ENCODE results near the gene CD34.
"Not testable (repeated sequence)": the region's sequence is repeated elsewhere in the genome, so short reads cannot be mapped to it uniquely, and the experiment has no call there.

Gene CD34

DNA sequence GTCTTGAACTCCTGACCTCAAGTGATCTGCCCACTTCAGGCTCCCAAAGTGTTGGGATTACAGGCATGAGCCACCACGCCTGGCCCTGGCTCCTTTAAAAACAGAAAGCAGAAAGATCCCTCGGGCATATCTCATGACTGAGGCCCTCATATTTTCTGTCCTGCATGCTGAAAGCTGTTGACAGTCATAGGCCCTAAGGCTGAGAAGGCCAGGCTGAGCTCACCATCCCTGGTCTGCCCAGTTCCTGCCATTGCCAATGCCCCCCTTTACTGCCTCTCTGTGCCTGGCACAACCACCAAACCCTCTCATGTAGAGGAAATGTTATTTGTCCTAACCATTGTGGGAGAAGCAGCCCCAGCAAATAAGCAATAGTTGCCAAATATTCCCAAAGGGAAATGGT is 12.7 kb downstream of the CD34 start:
- DNase-seq (ENCODE audit: low read depth), result no peak

DNA sequence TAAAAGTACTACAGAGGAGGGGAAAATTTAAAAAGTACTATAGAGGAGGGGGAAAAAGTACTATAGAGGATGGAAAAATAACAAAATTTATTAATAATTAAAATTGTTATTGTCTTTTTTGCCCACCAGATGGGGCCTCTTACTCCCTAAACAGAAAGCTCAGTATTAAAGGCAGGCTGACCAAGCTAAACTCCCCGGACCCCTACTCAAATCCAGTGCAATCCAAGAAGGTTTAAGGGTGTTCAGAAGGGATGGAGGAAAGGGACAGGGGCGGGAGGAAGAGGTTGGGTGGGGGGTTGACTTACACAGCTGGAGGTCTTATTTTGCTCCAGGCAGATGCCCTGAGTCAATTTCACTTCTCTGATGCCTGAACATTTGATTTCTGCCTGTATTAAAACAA is 13.7 kb downstream of the CD34 start:
- DNase-seq (ENCODE audit: low read depth), result no peak

DNA sequence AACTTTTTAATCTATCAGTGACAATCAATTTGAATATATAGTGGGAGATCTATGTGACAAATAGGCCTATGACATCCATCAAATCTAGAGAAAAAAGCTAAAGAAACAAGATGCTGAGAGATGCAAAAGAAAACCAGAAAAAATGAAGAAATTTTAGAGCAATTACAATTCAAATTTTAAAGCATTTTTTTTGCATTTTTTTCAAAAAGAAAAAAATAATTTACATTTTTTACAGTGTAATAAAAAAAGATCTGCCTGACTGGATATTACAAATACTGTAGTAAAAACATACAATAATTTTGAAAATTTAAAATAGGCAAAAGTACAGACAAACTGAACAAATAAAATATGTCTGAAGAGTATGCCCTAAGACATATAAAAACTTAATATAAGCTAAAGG is 14.4 kb downstream of the CD34 start:
- DNase-seq (ENCODE audit: low read depth), result no peak

DNA sequence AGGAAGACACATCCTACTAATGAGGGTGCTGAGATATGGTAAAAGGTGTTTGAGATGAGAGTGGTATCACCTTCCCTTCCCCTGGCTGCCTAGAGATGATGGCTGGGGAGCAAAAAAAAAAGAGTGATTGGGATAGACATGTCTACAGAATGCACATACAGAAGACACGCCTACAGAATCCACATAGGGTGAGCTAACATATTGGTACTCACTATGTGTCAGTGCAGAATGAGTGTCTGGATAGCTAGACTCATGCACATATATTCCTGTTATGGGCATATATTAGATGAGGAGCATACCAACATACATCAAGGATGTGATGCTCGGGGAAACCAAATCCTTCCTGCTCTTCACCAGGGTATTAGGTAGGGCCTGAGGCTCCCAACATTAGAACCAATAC is 16.2 kb downstream of the CD34 start:
- DNase-seq (ENCODE audit: low read depth), result no peak

DNA sequence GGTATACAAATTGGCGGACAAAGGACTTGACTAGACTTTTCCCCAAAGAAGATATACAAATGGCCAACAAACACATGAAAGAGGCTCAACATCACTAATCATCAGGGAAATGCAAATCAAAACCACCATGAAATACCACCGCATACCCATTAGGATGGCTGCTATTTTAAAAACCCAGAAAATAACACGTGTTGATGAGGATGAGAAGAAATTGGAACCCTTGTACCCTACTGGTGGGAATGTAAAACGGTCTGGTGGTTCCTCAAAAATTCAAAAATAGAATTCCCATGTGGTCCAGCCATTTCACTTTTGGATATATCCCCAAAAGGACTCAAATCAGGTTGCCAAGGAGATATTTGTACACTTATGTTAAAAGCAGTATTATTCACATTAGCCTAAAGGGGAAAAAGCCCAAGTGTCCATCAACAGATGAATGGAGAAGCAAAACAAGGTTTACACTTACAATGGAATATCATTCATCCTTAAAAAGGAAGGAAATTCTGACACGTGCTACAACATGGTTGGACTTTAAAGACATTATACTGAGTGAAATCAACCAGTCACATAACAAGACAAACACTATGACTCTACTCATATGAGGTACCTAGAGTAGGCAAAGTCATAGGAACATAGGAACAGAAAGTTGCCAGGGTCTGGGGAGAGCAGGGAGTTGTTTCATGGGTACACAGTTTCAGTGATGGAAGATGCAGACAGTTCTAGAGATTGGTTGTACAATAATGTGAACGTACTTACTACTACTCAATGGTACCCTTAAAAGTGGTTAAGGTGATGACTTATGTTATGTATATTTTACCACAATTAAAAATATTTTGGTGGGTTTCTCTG is 17.0 kb downstream of the CD34 start:
- DNase-seq (ENCODE audit: low read depth), result no peak

DNA sequence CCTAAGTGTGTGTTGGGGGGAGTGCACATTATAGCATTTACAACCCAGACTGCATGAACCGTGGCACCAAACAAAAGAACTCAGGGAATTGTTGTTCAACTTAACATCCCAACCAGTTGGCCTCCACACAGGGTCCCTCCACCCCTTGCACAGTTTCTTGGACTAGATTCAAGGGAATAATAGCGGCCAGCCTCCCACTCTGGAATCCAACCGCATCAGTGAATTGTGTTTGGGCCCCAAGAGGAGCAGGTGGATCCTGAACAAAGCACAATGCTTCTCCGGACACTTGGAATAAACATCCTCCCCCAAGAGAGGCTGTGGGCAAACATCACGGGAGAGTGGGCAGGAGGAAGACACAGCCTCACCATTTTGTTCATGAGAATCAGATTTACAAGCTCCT is 18.2 kb downstream of the CD34 start:
- no peak for DNase-seq (ENCODE audit: low read depth)

DNA sequence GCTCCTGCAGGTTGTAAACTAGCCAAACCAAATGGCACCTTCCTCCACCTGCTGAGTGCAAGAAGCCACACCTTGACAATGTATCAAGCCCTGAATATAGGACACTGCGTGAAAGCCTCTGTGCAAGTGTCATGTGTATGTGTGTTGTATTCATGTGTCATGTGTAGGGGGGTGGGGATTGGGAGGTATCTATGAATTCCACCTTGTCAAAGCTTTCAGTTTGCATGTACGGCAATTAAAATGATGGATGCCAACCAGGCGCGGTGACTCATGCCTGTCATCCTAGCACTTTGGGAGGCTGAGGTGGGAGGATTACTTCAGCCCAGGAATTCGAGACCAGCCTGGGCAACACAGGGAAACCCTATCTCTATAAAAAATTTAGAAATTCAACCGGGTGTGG is 19.8 kb downstream of the CD34 start:
- DNase-seq (ENCODE audit: low read depth), result no peak

DNA sequence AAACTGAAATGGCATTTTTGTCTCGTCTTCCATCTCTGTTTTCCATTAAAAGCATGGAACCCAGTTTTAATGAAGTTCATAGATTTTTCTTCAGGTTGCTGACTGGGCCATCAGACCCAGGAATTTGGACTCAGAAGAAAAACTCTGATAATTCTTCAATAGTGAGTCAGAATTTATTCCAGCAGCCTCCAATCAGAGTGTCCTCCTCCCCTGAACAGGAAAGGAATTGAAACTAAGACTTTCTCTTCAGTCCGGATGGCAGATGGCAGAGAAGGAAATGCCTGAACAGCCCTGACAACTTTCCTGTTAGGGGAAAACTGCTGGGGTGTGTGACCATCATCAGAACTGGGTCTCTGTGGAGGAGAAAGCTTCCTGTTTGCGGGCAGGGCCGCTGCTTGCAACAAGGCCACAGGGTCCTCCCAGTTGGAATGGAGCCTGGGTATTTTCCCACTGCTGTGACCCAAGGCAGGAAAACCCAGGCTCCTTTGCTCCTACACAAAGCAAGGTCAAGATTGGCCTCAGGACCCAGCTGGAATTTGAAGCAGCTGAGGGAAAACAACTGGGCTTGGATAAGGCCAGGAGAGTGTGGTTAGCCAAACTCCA is 20.7 kb downstream of the CD34 start:
- DNase-seq (ENCODE audit: low read depth), result peak; percentile 79

DNA sequence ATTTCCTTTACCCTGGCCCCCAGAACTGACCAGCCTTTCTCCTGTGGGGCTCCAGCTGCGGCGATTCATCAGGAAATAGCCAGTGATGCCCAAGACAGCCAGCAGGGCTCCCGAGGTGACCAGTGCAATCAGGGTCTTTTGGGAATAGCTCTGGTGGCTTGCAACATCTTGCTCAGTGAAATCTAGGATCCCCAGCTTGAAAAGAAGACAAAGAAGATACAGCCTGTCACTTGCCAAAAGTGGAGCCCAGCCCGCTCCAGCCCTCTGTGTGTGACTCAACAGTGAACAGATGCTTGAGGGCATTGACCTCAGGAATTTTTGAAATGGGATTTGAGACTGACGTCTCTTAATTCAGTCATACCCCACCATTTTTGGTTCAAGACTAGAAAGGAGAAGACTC is 22.3 kb downstream of the CD34 start:
- peak; percentile 18 for DNase-seq (ENCODE audit: low read depth)

DNA sequence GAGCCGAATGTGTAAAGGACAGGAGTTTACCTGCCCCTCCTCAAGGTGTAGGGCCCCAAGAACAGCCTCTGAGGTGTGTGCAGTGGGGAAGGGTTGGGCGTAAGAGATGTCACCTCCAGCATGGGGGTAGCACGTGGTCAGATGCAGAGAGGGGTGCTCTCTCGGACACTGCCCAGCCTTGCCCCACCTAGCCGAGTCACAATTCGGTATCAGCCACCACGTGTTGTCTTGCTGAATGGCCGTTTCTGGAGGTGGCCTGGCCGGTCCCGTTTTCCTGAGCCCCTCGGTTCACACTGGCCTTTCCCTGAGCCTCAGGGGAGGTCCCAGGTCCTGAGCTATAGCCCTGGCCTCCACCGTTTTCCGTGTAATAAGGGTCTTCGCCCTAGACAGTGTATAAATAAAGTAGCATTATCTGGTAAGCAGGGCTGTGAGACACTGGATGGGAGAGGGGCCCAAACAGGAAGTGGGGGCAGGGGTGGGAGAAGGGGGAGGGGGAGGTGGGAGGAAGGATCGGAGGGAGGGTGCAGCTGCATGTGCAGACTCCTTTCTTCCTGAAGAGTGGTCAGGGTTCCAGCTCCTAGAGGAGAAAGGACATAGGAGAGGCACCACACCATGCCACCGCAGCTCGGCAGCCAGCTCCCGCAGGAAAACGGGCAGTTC is 23.3 kb downstream of the CD34 start:
- no peak for DNase-seq (ENCODE audit: low read depth)

DNA sequence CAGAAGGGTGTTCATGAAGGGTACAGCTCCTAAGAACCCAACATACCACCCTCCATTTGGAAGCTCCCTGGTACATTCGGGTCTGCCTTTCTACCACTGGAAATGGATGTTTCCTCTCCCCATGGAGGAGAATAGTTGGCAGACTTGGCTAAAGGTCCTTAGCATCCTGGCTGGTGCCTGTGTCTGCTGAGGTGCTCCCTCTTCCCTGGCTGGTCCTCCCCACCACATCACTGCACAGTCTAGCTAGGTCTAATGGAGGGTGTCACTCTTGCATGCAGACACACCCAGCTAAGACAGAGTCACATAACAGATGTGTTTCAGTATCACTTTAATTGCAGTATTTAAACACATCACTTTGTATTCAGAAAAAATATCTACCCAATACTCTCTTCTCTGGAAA is 24.7 kb downstream of the CD34 start:
- DNase-seq (ENCODE audit: low read depth), result no peak

DNA sequence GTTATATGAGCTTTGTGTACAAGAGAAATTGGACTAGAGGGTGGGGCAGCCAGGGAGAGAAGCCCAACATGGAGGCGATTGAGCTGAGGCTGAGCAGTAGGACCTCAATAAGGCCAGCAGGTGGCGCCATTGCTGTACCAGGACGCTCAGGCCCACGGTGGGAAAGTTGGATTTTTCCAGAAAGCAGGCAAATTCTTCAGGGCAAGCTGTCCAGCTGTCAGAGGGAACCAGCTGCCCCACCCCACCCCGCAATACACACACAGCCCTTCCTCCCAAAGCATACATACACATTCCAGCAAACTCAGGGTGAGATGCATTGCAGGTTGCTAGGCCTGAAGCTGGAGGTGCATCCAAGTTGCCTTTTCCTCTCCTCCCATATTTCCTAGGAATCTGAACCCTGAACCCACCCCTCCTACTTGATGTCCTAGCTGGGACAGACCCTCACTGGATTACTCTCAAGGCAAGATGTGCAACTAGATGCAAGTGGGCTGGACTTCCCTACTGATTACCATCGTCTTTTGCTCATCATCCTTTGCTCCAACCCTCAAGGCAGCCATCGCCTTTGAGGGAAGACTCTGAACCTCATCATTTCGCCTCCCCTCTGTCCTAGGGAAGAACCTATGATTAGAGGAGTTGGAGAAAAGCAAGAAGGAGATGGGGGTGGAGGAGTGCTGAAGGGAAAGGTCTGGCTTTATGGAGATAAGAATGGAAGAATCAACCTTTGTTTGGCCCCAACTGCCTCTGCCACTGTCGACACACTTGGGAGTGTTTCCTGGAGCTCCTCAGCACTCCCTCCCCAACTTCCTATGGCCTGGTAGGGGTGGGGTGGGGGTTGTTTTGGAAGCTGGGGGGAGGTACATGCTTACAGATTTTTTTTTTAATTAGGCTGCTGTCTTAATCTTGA is 25.5 kb downstream of the CD34 start:
- DNase-seq (ENCODE audit: low read depth), result peak; percentile 68

DNA sequence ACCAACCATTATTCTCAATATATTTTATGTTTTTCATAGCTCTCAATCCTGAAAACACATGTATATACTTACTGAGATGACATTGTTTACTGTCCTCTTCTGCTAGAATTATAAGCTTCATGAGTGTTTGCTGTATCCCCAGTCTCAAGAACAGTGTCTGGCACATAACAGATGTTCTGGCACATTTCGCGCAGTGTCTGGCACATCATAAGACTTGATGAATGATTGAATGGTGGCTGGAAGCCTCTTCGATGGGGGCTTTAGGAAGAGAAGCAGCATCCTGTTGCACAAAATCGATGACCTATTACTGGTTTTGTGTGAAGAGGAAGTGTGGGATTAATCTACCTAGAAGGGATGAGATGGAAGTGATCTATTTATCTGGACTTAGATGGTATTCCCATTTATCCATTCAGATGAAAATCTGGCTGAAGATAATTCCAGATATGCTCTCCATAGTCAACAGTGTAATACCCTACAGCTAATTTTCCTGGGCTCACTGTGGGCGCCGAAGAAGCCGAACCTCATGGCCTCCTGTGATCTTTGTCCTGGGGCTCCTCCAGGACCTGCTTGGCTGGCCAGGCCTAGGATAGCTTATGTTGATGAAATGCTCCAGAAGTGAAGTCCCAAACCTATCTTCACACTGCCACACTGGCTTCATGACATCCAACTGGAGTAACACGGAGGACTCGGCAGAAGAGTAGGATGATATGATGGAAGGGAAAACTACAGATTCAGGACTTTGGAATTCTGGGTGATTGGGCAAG is 26.5 kb downstream of the CD34 start:
- no peak for DNase-seq (ENCODE audit: low read depth)

DNA sequence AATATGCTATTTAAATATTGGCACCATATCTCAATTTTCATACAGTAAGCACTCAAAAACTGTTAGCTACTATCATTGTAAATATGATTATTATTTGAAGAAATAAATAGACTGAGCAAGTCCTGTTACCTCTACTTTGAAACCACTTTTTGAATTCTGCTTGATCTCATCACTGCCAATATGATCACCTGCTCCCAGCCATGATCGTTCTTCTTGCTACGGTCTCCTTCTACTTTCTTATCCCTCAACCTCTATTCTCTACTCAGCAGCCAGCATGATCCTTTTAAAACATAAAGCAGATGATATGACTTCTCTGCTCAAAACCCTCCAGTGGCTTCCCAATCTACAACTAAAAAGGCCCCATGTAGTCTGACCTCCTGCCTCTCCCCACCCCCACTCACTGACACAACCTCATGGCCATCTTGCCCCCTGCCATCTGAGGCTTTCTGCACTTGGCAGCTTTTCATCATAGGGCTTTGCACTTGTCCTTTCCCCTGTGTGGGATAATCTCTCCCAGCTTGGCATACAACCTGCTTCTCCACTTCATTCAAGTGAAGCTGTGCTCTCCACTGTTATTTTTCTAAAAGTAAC is 27.2 kb downstream of the CD34 start:
- no peak for DNase-seq (ENCODE audit: low read depth)

DNA sequence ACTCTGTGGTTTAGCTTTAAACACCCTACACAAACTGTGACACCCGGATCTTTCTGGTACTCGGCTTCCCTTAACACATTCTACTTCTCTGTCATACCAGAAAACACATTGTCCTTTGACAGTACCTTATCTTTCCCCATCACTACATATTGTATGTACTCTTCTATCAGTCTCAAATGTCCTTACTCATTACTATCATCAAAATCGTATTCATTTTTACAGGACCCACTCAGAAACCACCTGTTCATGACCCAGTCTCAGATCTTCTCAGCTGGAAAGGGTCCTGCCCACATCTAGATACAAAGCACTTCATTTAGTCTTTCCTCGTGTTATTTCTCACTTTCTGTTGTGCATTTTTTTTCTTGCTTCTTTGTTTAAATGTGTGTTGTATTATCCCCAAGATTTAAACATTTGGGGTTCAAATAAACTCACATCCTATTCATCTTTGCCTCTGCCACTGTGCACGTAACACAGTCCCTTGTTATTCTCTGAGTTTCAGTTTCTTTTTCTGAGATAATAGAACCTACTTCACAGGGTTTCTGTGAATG is 27.7 kb downstream of the CD34 start:
- DNase-seq (ENCODE audit: low read depth), result no peak

DNA sequence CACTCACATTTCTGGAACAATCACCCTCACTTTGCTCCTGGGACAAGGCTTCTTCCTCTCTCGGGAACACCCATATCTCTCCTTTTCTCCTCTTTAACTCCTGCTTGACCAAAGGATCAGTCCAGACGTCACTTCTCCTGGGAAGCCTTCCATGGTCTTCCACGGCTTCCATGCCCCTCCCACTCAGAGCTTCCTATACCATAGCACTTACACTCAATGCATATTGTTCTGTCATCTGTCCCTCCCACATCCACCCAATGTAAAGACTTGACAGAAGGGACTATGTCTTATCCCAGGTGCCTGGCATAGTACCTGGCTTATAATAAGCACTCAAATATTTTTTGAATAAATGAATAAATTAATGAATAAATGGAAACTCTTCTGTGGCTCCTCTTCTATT is 28.2 kb downstream of the CD34 start:
- no peak for DNase-seq (ENCODE audit: low read depth)

DNA sequence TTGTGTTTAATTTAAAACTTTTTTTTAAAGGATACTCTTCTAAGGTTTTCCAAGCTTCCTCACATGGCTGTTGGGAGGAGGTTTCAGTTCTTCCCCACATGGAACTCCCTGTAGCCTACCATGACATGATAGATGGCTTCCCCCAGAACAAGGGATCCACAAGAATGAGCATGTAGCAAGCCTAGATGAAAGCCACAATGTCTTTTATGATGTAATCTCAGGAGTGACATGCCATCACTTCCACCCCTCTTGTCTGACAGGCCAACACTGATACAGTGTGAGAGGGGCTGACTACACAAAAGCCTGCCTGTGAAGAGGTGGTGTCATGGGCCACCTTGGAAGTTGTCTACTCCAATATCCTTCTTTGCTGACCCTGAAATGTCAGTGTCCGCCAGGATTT is 32.0 kb downstream of the CD34 start:
- DNase-seq (ENCODE audit: low read depth), result no peak

DNA sequence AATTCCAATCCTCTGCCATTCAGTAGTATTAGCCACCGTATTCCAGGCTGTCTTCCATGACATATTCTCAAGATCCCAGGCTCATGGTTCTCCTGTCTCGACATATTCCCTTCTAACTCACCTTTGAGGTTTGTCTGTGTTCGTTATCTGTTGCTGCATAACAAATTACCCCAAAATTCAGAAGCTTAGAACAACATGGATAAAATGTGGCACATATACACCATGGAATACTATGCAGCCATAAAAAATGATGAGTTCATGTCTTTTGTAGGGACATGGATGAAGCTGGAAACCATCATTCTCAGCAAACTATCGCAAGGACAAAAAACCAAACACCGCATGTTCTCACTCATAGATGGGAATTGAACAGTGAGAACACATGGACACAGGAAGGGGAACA is 33.0 kb downstream of the CD34 start:
- not testable (repeated sequence) for DNase-seq (ENCODE audit: low read depth)

DNA sequence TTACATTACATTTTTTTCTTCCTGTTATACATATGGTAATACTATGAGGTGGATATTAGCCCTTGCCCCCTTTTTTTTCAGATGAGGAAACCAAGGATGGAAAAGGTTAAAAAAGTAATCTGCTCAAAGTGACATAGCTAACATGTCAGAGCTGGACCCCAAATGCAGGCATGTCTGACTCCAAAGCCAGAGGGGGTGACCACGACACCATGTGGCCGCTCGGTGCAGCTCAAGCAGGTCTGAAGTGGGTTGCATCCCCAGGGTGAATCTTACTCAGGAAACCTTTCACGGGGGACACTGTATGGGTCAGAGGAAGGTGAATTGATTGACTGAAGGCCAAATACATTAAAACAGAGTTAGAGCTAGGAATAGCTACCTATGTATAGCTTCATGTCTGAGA is 34.8 kb downstream of the CD34 start:
- no peak for DNase-seq (ENCODE audit: low read depth)

DNA sequence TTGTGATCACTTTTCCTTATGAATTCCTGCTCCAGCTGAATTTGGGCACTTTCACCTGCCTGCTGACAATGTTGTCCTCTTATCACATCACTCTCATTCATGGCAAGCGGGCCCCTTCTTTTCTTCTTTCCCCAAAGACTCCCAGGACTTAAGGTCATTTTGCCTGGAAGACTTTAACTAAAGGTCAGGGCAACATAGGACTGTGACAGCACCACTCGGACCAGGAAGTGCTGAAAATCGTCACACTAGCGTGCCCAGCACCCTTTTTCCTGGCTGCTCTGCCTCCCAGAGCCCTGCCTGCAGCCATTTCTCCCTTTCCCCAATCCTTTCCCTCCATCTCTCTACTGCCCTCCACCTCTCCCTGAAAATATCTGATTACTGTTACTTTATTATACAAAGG is 35.4 kb downstream of the CD34 start:
- no peak for DNase-seq (ENCODE audit: low read depth)
